ENCODE results near the gene TRIM15. TPM values are rescaled to one million over a fixed set of nuclear protein-coding genes. Genes with fewer than 3 reads are reported as not detected.
A peak's percentile ranks its signal among the peaks of the same experiment; 100 is the strongest.
"Not testable (repeated sequence)": the region's sequence is repeated elsewhere in the genome, so short reads cannot be mapped to it uniquely, and the experiment has no call there.

TRIM15 gene
- polyA plus RNA-seq, 1 donor from 2014 or later = not detected

GRCh38 chr6:30135757-30136156, 27.6 kb upstream of the TRIM15 start, which contains the start of gene TRIM40:
TSS of gene TRIM40 (plus strand) at chr6:30136140. CDS start at chr6:30137037, 897 bp downstream.
- Mint-ChIP-seq H3K9me3 (peaks cover 0 to 3% (median 0%) of the 10 kb centered on the region in 3 donors), H3K4me1 (peaks cover 4 to 9% (median 4%) of the 10 kb centered on the region in 3 donors), H3K4me3 (no peak within 1 kb of the TSS), H3K27me3 (peaks cover 24% of the 10 kb centered on the region), H3K27ac (no peak within 1 kb of the TSS), H3K36me3 (no peaks in the 10 kb centered on the region)

- Mint-ChIP-seq H3K9me3 (peaks cover 0 to 3% (median 0%) of the 10 kb centered on the region in 3 donors), H3K36me3 (no peaks in the 10 kb centered on the region), H3K4me1 (peaks cover 0 to 5% (median 0%) of the 10 kb centered on the region in 3 donors), H3K4me3 (no peak overlapping the region), H3K27me3 (peaks cover 21% of the 10 kb centered on the region), H3K27ac (no peak overlapping the region)
Observed at GRCh38 chr6:30136570-30137286, 26.6 kb upstream of the TRIM15 start.

- not testable (repeated sequence) for H3K27ac Mint-ChIP-seq, H3K4me3 Mint-ChIP-seq, H3K4me1 Mint-ChIP-seq, H3K9me3 Mint-ChIP-seq, H3K36me3 Mint-ChIP-seq
- H3K27me3 Mint-ChIP-seq = peaks cover 25% of the 10 kb centered on the region
Observed at GRCh38 chr6:30140240-30140639, 23.1 kb upstream of the TRIM15 start.

- peaks cover 27% of the 10 kb centered on the region for H3K27me3 Mint-ChIP-seq
- no peak overlapping the region for H3K4me3 Mint-ChIP-seq
- peaks cover 0 to 1% (median 0%) of the 10 kb centered on the region in 3 donors for H3K4me1 Mint-ChIP-seq
- H3K36me3 Mint-ChIP-seq = no peaks in the 10 kb centered on the region
- H3K27ac Mint-ChIP-seq = no peak overlapping the region
- peaks cover 0 to 3% (median 0%) of the 10 kb centered on the region in 3 donors for H3K9me3 Mint-ChIP-seq
Observed at GRCh38 chr6:30142665-30143064, 20.7 kb upstream of the TRIM15 start.

GRCh38 chr6:30143780-30144179, 19.6 kb upstream of the TRIM15 start:
- no peak overlapping the region for H3K27ac Mint-ChIP-seq
- no peak overlapping the region for H3K4me3 Mint-ChIP-seq
- peaks cover 0 to 1% (median 0%) of the 10 kb centered on the region in 3 donors for H3K4me1 Mint-ChIP-seq
- no peaks in the 10 kb centered on the region for H3K36me3 Mint-ChIP-seq
- peaks cover 0 to 5% (median 0%) of the 10 kb centered on the region in 3 donors for H3K9me3 Mint-ChIP-seq
- peaks cover 35% of the 10 kb centered on the region for H3K27me3 Mint-ChIP-seq

GRCh38 chr6:30144811-30145210, 18.5 kb upstream of the TRIM15 start:
- no peak overlapping the region for H3K27ac Mint-ChIP-seq
- H3K27me3 Mint-ChIP-seq = peaks cover 34% of the 10 kb centered on the region
- peaks cover 0 to 2% (median 0%) of the 10 kb centered on the region in 3 donors for H3K4me1 Mint-ChIP-seq
- H3K4me3 Mint-ChIP-seq = no peak overlapping the region
- H3K36me3 Mint-ChIP-seq = peaks cover 1% of the 10 kb centered on the region
- H3K9me3 Mint-ChIP-seq = peaks cover 0 to 5% (median 0%) of the 10 kb centered on the region in 3 donors

GRCh38 chr6:30145818-30146217, 17.5 kb upstream of the TRIM15 start:
- peaks cover 0 to 2% (median 0%) of the 10 kb centered on the region in 3 donors for H3K4me1 Mint-ChIP-seq
- H3K27me3 Mint-ChIP-seq = peaks cover 29% of the 10 kb centered on the region
- peaks cover 1% of the 10 kb centered on the region for H3K36me3 Mint-ChIP-seq
- peaks cover 0 to 2% (median 0%) of the 10 kb centered on the region in 3 donors for H3K9me3 Mint-ChIP-seq
- H3K4me3 Mint-ChIP-seq = no peak overlapping the region
- H3K27ac Mint-ChIP-seq = no peak overlapping the region

- Mint-ChIP-seq H3K4me3 (no peak overlapping the region), H3K4me1 (peaks cover 0 to 3% (median 0%) of the 10 kb centered on the region in 3 donors), H3K27ac (no peak overlapping the region), H3K9me3 (peaks cover 0 to 2% (median 0%) of the 10 kb centered on the region in 3 donors), H3K36me3 (peaks cover 1% of the 10 kb centered on the region), H3K27me3 (peaks cover 23% of the 10 kb centered on the region)
Observed at GRCh38 chr6:30147096-30147495, 16.2 kb upstream of the TRIM15 start.

GRCh38 chr6:30149234-30149633, 14.1 kb upstream of the TRIM15 start:
- H3K27me3 Mint-ChIP-seq = peaks cover 25% of the 10 kb centered on the region
- H3K9me3 Mint-ChIP-seq = peaks cover 0 to 2% (median 0%) of the 10 kb centered on the region in 3 donors
- no peak overlapping the region for H3K4me3 Mint-ChIP-seq
- H3K4me1 Mint-ChIP-seq = peaks cover 0 to 4% (median 0%) of the 10 kb centered on the region in 3 donors
- no peak overlapping the region for H3K27ac Mint-ChIP-seq
- H3K36me3 Mint-ChIP-seq = peaks cover 1% of the 10 kb centered on the region

GRCh38 chr6:30149858-30150550, 13.3 kb upstream of the TRIM15 start:
- Mint-ChIP-seq H3K36me3 (peaks cover 1% of the 10 kb centered on the region), H3K27me3 (peaks cover 26% of the 10 kb centered on the region), H3K4me3 (no peak overlapping the region)

GRCh38 chr6:30150671-30151395, 12.5 kb upstream of the TRIM15 start:
- Mint-ChIP-seq H3K4me3 (no peak overlapping the region), H3K36me3 (peaks cover 1% of the 10 kb centered on the region), H3K27ac (no peak overlapping the region), H3K4me1 (peaks cover 0 to 4% (median 0%) of the 10 kb centered on the region in 3 donors), H3K9me3 (peaks cover 0 to 2% (median 0%) of the 10 kb centered on the region in 3 donors), H3K27me3 (peaks cover 24% of the 10 kb centered on the region)

More at GRCh38 chr6:30149858-30150550, 13.3 kb upstream of the TRIM15 start:
- Mint-ChIP-seq H3K4me1 (peaks cover 0 to 4% (median 0%) of the 10 kb centered on the region in 3 donors), H3K27ac (peak overlapping the region in 1 of 3 donors; percentile 57), H3K9me3 (peaks cover 0 to 2% (median 0%) of the 10 kb centered on the region in 3 donors)

- Mint-ChIP-seq H3K9me3 (peaks cover 0 to 2% (median 0%) of the 10 kb centered on the region in 3 donors), H3K36me3 (peaks cover 1% of the 10 kb centered on the region), H3K27ac (no peak overlapping the region), H3K4me1 (peaks cover 0 to 4% (median 0%) of the 10 kb centered on the region in 3 donors), H3K4me3 (no peak overlapping the region), H3K27me3 (peaks cover 23% of the 10 kb centered on the region)
Observed at GRCh38 chr6:30151580-30151979, 11.8 kb upstream of the TRIM15 start.

- Mint-ChIP-seq H3K4me3 (no peak overlapping the region), H3K4me1 (peaks cover 0 to 4% (median 0%) of the 10 kb centered on the region in 3 donors), H3K36me3 (peaks cover 1% of the 10 kb centered on the region), H3K27me3 (peaks cover 22% of the 10 kb centered on the region), H3K27ac (no peak overlapping the region), H3K9me3 (peaks cover 0 to 2% (median 0%) of the 10 kb centered on the region in 3 donors)
Observed at GRCh38 chr6:30152016-30152673, 11.2 kb upstream of the TRIM15 start.

- H3K36me3 Mint-ChIP-seq = peaks cover 3% of the 10 kb centered on the region
- no peak overlapping the region for H3K4me3 Mint-ChIP-seq
- no peak overlapping the region for H3K27ac Mint-ChIP-seq
- H3K27me3 Mint-ChIP-seq = peaks cover 18% of the 10 kb centered on the region
- no peaks in the 10 kb centered on the region for H3K9me3 Mint-ChIP-seq
- peaks cover 0 to 6% (median 0%) of the 10 kb centered on the region in 3 donors for H3K4me1 Mint-ChIP-seq
Observed at GRCh38 chr6:30152910-30153610, 10.3 kb upstream of the TRIM15 start.
